NCI-H446 (cell line): Measurements from ENCODE around the gene SPESP1.
"Not testable (repeated sequence)": the region's sequence is repeated elsewhere in the genome, so short reads cannot be mapped to it uniquely, and the experiment has no call there.

Experiments used
- DNase-seq, 2 experiments: peaks; one replicate each; lab custom pipeline; 2025; lab: John Stamatoyannopoulos, UW

Gene SPESP1

DNA sequence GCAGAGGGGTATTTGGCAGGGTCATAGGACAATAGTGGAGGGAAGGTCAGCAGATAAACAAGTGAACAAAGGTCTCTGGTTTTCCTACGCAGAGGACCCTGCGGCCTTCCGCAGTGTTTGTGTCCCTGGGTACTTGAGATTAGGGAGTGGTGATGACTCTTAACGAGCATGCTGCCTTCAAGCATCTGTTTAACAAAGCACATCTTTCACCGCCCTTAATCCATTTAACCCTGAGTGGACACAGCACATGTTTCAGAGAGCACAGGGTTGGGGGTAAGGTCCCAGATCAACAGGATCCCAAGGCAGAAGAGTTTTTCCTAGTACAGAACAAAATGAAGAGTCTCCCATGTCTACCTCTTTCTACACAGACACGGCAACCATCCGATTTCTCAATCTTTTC, 33.4 kb downstream of the SPESP1 start:
- not testable (repeated sequence) for DNase-seq

DNA sequence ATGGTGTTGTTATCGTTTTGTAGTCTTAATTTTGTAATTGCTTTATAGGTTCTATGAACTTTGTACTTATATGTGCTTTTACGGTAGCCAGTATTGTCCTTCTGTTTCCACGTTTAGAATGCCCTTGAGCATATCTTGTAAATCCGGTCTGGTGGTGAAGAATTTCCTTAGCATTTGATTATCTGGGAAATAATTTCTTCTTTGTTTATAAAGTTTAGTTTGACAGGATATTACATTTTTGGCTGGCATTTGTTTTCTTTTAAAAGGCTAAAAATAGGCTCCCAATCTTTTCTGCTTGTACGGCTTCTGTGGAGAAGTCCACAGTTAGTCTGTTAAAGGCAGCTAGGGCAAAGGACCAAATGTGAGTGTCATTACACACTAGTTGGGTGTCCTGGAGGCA, 36.7 kb downstream of the SPESP1 start:
- DNase-seq, result no peak

- no peak for DNase-seq
Observed at GRCh38 chr15:68967948-68968347, 37.6 kb downstream of the SPESP1 start.

DNA sequence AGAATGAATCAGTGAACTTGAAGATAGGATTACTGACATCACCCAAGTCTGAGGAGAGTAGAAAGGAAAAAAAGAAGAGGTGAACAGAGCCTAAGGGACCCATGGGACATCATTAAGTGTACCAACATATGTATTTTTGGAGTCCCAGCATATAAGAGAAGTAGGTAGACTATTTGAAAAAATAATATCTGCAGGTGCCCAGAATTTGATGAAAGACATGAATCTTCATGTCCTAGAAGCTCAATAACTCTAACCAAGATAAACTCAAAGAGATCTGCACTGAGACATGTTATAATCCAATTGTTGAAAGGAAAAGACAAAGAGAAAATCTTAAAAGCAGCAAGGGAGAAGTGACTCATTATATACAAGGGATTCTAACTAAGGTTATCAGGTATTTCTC, 39.0 kb downstream of the SPESP1 start:
- no peak for DNase-seq

DNA sequence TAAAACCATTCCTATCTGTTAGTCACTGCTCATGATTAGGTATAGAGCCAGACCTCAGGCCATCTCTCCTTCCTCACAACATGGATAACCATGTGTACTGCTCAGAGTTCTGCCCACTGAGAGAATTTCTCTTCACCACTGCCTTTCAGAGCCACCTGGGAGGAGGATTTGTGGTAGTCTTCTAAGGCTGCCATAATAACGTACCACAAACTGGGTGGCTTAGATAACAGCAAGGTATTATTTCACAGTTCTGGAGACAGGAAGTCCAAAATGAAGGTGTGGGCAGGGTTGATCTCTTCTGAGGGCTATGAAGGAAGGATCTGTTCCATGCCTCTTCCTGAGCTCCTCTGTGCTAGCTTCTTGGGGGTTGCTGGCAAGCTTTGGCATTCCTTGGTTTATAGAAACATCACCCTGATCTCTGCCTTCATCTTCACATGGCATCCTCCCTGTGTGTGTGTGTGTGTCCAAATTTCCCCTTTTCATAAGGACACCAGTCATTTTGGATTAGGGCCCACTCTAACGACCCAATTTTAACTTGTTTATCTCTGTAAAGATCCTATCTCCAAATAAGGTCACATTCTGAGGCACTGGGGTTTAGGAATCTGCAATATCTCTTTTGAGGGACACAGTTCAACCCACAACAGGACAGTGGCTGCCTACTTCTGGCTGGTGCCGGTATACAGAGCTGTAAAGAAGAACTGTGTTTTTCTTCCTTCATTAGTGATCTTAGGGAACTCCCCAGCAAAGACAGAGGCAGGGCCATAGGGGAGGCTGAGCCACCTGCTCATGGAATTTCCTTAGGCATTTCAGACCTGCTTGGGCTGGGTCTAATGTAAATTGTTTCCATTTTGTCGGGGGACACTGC, 42.1 kb downstream of the SPESP1 start:
- no peak for DNase-seq

GRCh38 chr15:68975651-68976160, 45.4 kb downstream of the SPESP1 start:
- not testable (repeated sequence) for DNase-seq

GRCh38 chr15:68977426-68977825, 47.1 kb downstream of the SPESP1 start:
- DNase-seq, result not testable (repeated sequence)

GRCh38 chr15:68979006-68979405, 48.7 kb downstream of the SPESP1 start:
- DNase-seq, result no peak

DNA sequence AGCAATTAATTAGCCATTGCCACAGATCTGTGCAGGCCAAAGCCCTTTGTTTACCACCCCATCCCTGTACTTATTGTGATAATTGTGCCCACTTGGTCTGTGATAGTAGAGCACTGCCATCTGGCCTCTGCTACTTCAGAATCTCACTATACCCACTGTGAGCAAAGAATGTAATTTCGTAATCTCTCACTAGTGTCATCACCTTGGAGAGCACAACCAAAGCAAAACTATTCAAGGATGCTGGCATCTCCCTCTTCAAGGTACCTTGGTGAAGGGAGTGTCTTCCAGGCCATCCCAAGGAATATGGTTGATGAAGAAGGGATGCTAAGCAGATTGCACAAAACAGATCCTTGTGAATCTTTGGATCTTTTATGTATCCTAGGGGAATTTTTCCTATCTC, 49.5 kb downstream of the SPESP1 start:
- no peak for DNase-seq

DNA sequence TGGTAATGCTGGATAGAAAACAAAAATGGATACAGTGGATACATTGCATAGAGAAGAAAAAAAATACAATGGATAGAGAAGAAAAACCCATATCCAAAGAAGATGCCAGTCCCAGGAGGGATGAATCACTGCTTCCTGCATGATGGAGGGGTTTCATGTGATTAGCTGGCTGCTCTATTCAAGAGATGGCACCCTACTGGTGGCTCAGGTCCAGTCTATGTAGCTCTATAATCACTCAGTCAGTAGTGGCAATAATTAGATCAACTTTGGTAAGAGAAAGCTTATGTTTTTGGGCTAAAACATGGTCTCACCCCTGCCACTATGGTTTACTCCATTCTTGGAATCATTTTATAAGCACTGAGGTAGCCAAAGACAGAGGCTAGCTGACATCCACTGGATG, 50.5 kb downstream of the SPESP1 start:
- no peak for DNase-seq

- peak in 1 of 2 experiments; percentile 13 for DNase-seq
Observed at GRCh38 chr15:68981941-68982340, 51.6 kb downstream of the SPESP1 start.

GRCh38 chr15:68982976-68983563, 52.7 kb downstream of the SPESP1 start:
- DNase-seq, result no peak

GRCh38 chr15:68983961-68984481, 53.7 kb downstream of the SPESP1 start:
- no peak for DNase-seq

DNA sequence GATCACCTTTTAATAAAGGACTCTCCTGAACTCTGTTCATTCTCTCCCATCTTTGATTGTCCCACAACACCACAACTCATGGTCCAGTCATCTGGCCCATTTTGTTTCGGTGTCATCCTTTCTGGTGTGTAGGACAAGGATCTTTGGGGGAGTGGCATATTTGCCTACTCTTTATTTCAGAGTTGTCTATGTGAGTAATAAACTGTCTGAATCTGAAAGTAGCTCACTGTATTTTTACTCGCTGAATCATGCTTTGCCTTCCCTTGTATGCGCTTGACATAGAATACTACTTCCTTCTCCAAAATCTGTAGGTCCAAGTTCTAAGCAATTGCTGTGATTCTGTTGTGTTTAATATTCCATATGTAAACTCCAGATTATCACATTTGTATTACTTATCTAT, 54.3 kb downstream of the SPESP1 start:
- no peak for DNase-seq

DNA sequence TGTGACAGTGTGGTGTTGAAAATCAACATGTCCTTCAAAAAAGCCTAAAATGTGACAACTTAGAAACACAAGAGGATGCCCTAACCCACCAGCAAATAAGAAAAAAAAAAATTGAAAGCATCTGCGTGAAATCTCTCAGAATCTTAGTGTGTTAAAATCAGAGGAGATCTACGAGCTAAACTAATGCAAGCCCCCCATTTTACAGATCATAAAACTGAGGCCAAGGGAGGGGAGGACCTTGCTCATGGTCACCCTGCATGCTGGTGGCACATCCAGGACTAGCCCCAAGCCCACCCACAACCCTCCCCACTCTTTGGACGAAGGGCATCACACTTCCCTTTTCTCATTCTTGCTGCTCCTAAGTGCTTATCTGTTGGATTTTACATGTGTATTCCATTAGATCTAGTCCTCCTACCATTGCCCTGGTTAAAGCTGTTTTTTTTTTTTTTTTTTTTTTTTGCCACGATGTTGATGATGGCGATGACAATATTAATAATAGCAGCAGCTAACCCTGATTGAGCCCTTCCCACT, 55.1 kb downstream of the SPESP1 start:
- DNase-seq, result no peak

DNA sequence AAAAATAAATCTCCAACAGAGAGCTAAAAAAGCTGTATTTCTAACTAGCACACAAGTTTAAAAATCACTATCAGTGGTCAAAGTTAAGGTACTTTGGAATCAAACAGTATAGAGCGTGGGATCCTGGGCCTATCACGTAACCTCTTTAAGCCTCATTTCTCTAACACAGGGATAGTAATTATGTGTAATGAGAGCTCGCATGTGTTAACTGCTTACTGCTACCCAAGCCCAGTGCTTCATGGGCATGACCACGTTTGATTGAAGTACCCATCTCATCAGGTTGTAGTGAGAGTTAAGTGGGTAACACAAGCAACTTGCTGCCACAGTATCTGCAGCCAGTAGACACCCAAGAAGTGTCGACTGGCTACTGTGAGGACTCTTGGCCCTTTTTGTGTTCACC, 56.0 kb downstream of the SPESP1 start:
- no peak for DNase-seq

DNA sequence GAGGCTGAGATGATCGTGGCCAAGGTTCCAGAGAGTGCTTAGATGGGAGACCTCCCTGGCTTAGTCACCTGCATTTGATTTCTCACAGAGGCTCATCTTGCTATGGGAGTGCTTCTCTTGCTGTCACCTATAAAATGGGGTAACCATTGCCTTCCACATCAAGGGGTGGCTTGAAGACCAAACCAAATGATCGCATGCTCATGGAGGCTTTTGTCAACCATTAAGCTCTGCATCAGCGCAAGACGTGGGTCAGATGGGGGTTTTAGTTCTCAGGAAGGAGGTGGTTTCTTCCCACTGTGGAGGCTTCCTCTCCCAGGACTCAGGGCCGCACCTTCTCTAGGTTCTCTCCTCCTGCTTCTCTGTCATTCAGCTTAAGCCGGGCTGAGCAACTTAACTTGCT, 56.8 kb downstream of the SPESP1 start:
- DNase-seq, result no peak

GRCh38 chr15:68987676-68988075, 57.4 kb downstream of the SPESP1 start:
- no peak for DNase-seq

GRCh38 chr15:68989541-68990230, 59.4 kb downstream of the SPESP1 start:
- DNase-seq, result no peak

DNA sequence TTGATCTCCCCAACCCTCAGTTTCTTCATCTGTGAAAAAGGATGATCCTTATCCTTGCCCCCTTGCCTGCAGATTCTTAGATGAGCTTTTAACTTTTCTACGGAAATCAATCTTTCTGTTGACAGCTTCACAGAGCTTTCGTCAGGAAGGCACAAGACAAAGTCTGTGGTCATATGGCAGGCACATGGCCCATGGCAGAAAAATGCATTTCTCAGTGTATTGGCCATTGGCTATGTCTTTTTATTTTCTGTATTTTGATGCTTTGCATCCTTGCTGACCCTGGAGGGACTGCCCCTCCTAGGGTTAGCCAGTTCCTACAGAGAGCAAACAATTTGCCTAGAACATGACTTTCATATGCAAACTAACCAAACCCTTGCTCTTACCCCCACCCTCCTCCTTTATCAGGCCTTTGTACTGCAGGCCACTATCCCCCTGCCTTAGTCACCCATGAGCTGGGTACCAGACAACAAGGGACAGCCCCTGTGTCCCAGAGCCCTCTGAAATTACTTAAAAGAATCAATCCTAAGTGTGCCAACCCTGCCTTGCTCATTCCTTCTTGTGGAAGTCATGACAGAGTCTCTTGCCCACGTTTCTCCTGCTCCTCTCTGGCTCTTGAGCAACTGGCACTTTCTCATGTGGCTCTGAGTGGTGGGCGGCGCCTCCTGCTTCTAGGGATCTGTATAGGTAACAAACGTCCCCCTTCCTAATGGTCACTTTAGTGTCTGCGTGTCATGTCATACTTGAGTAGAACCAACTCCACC, 60.1 kb downstream of the SPESP1 start:
- no peak for DNase-seq

GRCh38 chr15:68990992-68991500, 60.7 kb downstream of the SPESP1 start:
- no peak for DNase-seq
